HL-60 (cell line): Measurements from ENCODE around the gene TPM1.

Experiments used
- GABPA ChIP-seq: IDR thresholded peaks from 2 replicates; pipeline ENCODE4 v1.6.1; 2012; ENCODE audit warnings: low read depth
- POLR2AphosphoS5 ChIP-seq: IDR thresholded peaks from 2 replicates; pipeline ENCODE4 v1.6.1; 2012; ENCODE audit warnings: low read depth
- TF ChIP-seq, protein P1 (sequence below): IDR thresholded peaks from one replicate; pipeline ENCODE4 v1.5.1; 2011; ENCODE audit warnings: low read length, control low read depth, inconsistent platforms; ENCODE audit not compliant: insufficient read depth
- TF ChIP-seq, protein P2 (sequence below): IDR thresholded peaks from 2 replicates; pipeline ENCODE4 v1.6.1; 2012; ENCODE audit warnings: low read depth; ENCODE audit not compliant: insufficient replicate concordance

DNA sequence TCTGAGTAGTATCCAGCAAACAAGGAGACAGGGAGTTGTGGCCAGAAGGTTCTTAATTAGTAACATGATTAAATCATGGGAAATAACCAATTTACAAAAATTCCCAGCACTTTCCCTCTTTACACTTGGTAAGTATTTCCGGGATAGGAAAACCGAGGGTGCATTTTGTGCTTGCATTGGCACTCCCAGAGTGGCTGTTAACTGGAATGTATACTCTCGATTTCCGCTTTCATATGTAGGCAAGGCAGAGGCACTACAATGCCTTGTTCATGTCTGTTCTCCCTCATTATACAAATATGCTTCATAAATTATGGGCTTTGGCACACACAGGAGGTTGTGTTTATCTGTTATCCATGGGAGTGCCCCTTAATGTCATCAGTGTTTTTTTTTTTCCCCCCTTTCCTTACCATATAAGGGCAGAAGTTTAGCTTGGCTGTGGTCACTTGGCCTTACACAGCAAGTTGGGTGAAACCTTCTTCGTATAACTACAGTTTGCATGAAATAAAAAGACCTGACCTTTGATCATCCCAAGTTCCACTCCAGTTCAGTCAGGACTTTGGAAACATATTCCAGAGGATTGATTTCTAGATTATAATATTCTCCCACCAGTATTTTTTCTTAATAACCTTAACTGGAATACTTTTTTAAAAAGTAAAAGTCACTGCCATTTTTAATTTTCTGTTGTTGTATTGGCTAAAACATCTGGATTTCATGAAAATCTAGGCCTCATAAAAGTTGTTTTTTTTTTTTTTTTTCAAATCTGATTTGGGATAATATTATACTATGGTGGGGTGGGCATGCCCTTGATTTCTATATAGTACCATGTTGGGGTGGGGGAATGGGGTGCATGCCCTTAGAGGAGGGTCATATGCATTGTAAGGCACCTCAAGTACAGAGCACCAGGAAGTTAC is 8.9 kb downstream of the TPM1 start:
- TF ChIP-seq, protein P1, sequence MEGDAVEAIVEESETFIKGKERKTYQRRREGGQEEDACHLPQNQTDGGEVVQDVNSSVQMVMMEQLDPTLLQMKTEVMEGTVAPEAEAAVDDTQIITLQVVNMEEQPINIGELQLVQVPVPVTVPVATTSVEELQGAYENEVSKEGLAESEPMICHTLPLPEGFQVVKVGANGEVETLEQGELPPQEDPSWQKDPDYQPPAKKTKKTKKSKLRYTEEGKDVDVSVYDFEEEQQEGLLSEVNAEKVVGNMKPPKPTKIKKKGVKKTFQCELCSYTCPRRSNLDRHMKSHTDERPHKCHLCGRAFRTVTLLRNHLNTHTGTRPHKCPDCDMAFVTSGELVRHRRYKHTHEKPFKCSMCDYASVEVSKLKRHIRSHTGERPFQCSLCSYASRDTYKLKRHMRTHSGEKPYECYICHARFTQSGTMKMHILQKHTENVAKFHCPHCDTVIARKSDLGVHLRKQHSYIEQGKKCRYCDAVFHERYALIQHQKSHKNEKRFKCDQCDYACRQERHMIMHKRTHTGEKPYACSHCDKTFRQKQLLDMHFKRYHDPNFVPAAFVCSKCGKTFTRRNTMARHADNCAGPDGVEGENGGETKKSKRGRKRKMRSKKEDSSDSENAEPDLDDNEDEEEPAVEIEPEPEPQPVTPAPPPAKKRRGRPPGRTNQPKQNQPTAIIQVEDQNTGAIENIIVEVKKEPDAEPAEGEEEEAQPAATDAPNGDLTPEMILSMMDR: no peak
- TF ChIP-seq POLR2AphosphoS5: no peak
- TF ChIP-seq, protein P2, sequence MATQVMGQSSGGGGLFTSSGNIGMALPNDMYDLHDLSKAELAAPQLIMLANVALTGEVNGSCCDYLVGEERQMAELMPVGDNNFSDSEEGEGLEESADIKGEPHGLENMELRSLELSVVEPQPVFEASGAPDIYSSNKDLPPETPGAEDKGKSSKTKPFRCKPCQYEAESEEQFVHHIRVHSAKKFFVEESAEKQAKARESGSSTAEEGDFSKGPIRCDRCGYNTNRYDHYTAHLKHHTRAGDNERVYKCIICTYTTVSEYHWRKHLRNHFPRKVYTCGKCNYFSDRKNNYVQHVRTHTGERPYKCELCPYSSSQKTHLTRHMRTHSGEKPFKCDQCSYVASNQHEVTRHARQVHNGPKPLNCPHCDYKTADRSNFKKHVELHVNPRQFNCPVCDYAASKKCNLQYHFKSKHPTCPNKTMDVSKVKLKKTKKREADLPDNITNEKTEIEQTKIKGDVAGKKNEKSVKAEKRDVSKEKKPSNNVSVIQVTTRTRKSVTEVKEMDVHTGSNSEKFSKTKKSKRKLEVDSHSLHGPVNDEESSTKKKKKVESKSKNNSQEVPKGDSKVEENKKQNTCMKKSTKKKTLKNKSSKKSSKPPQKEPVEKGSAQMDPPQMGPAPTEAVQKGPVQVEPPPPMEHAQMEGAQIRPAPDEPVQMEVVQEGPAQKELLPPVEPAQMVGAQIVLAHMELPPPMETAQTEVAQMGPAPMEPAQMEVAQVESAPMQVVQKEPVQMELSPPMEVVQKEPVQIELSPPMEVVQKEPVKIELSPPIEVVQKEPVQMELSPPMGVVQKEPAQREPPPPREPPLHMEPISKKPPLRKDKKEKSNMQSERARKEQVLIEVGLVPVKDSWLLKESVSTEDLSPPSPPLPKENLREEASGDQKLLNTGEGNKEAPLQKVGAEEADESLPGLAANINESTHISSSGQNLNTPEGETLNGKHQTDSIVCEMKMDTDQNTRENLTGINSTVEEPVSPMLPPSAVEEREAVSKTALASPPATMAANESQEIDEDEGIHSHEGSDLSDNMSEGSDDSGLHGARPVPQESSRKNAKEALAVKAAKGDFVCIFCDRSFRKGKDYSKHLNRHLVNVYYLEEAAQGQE: no peak
- no peak for TF ChIP-seq GABPA
